Measurements from ENCODE around the gene SWAP70.

SWAP70 gene

GRCh38 chr11:9639099-9639498 lies 24.8 kb upstream of the SWAP70 start:
- Histone ChIP-seq H2BK5ac (ENCODE audit: low read depth, low read length, poor library complexity, severe bottlenecking) (no peak overlapping the region), H3K27ac (ENCODE audit: low read length, poor library complexity, severe bottlenecking) (no peak overlapping the region), H2AK5ac (ENCODE audit: low read length, severe bottlenecking) (no peak overlapping the region), H2BK120ac (ENCODE audit: low read depth, low read length) (no peak overlapping the region), H2AFZ (ENCODE audit: low read depth, low read length) (no peak overlapping the region), H3K9me3 (ENCODE audit: control insufficient read depth, low read length) (no peaks in the 10 kb centered on the region), H3K4me1 (ENCODE audit: control insufficient read depth, insufficient read depth, low read depth, low read length) (peaks cover 3% of the 10 kb centered on the region), H3K4me2 (ENCODE audit: low read length, poor library complexity, severe bottlenecking) (no peak overlapping the region), H3K18ac (ENCODE audit: low read depth in 1 of 2, low read length in 2 of 2) (no peak overlapping the region), H4K8ac (ENCODE audit: low read length) (no peak overlapping the region), H3K27me3 (ENCODE audit: control insufficient read depth in 1 of 2, insufficient read depth in 1 of 2, low read length in 2 of 2) (no peaks in the 10 kb centered on the region), H3K9ac (ENCODE audit: low read length) (no peak overlapping the region), H4K91ac (ENCODE audit: low read length) (peak overlapping the region; percentile 53), H3K14ac (ENCODE audit: low read length in 2 of 2) (no peak overlapping the region), H3K23ac (ENCODE audit: low read length in 2 of 2) (no peak overlapping the region), H2BK15ac (ENCODE audit: low read depth, poor library complexity, severe bottlenecking) (no peak overlapping the region), H3K36me3 (ENCODE audit: control insufficient read depth in 1 of 2, insufficient read depth in 2 of 2, low read depth in 1 of 2, low read length in 2 of 2) (no peaks in the 10 kb centered on the region), H3K79me1 (replicated peaks; ENCODE audit: low read length, poor library complexity, severe bottlenecking) (no peaks in the 10 kb centered on the region), H3K4ac (ENCODE audit: low read depth in 1 of 2, low read length in 2 of 2) (no peak overlapping the region), H2BK12ac (ENCODE audit: low read length in 2 of 2) (no peak overlapping the region), H3K4me3 (ENCODE audit: insufficient read depth in 1 of 2, low read depth in 1 of 2, low read length in 2 of 2) (no peak overlapping the region)
- 95% methylated on average over 4 of the region's 5 CpGs for WGBS
- no peak for DNase-seq

DNA sequence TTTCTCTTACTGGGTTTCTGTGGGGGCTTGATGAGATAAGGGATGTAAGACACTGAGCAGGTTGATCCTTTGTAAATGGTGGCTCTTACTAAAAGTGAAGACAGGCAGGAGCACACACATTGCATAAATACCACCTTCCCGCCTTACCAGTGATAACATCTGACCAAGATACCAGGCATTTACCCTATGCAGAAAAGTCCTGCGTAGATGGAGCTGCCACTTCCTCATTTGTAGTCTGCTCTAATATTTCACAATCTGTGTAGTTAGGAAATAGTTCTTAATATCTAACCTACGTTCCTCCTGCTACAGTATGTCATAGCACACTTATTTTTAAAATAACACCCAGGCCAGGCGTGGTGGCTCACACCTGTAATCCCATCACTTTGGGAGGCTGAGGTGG lies 23.9 kb upstream of the SWAP70 start:
- Histone ChIP-seq H3K9me3 (ENCODE audit: control insufficient read depth, low read length) (no peaks in the 10 kb centered on the region), H3K27me3 (ENCODE audit: control insufficient read depth in 1 of 2, insufficient read depth in 1 of 2, low read length in 2 of 2) (no peaks in the 10 kb centered on the region), H3K4me3 (ENCODE audit: insufficient read depth in 1 of 2, low read depth in 1 of 2, low read length in 2 of 2) (no peak overlapping the region), H3K18ac (ENCODE audit: low read depth in 1 of 2, low read length in 2 of 2) (no peak overlapping the region), H2AFZ (ENCODE audit: low read depth, low read length) (no peak overlapping the region), H3K27ac (ENCODE audit: low read length, poor library complexity, severe bottlenecking) (no peak overlapping the region), H2BK5ac (ENCODE audit: low read depth, low read length, poor library complexity, severe bottlenecking) (no peak overlapping the region), H2BK12ac (ENCODE audit: low read length in 2 of 2) (no peak overlapping the region), H3K14ac (ENCODE audit: low read length in 2 of 2) (no peak overlapping the region), H3K36me3 (ENCODE audit: control insufficient read depth in 1 of 2, insufficient read depth in 2 of 2, low read depth in 1 of 2, low read length in 2 of 2) (no peaks in the 10 kb centered on the region), H3K23ac (ENCODE audit: low read length in 2 of 2) (no peak overlapping the region), H2BK120ac (ENCODE audit: low read depth, low read length) (no peak overlapping the region), H2BK15ac (ENCODE audit: low read depth, poor library complexity, severe bottlenecking) (no peak overlapping the region), H3K4me1 (ENCODE audit: control insufficient read depth, insufficient read depth, low read depth, low read length) (peaks cover 7% of the 10 kb centered on the region), H2AK5ac (ENCODE audit: low read length, severe bottlenecking) (no peak overlapping the region), H3K9ac (ENCODE audit: low read length) (no peak overlapping the region), H3K4ac (ENCODE audit: low read depth in 1 of 2, low read length in 2 of 2) (no peak overlapping the region), H4K91ac (ENCODE audit: low read length) (no peak overlapping the region), H4K8ac (ENCODE audit: low read length) (no peak overlapping the region), H3K79me1 (replicated peaks; ENCODE audit: low read length, poor library complexity, severe bottlenecking) (no peaks in the 10 kb centered on the region), H3K4me2 (ENCODE audit: low read length, poor library complexity, severe bottlenecking) (no peak overlapping the region)
- DNase-seq, result no peak
- 94% methylated on average over 2 of the region's 4 CpGs for WGBS

DNA sequence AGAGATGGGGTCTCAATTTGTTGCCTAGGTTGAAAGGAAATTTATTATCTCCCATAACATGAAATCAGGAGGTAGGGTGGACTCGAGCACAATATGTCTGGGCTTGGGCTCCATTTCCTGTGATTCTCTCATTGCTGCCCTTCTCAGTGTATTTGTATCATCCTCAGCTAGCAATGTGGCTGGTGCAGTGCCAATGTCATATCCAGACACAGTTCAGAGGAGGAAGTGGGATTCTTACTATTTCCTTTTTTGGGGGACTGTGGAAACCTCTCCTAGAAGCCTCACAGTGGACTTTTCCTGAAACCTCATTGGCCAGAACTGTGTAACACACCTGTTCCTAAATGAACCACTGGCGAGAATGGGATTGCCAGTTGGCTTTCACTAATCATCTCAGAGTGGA lies 21.0 kb upstream of the SWAP70 start:
- Histone ChIP-seq H3K9ac (ENCODE audit: low read length) (no peak overlapping the region), H2AK5ac (ENCODE audit: low read length, severe bottlenecking) (no peak overlapping the region), H4K8ac (ENCODE audit: low read length) (no peak overlapping the region), H2BK12ac (ENCODE audit: low read length in 2 of 2) (no peak overlapping the region), H2BK5ac (ENCODE audit: low read depth, low read length, poor library complexity, severe bottlenecking) (no peak overlapping the region), H4K91ac (ENCODE audit: low read length) (no peak overlapping the region), H3K14ac (ENCODE audit: low read length in 2 of 2) (no peak overlapping the region), H3K36me3 (ENCODE audit: control insufficient read depth in 1 of 2, insufficient read depth in 2 of 2, low read depth in 1 of 2, low read length in 2 of 2) (no peaks in the 10 kb centered on the region), H3K4me2 (ENCODE audit: low read length, poor library complexity, severe bottlenecking) (no peak overlapping the region), H3K9me3 (ENCODE audit: control insufficient read depth, low read length) (peaks cover 4% of the 10 kb centered on the region), H3K18ac (ENCODE audit: low read depth in 1 of 2, low read length in 2 of 2) (no peak overlapping the region), H3K23ac (ENCODE audit: low read length in 2 of 2) (no peak overlapping the region), H3K27ac (ENCODE audit: low read length, poor library complexity, severe bottlenecking) (no peak overlapping the region), H2BK15ac (ENCODE audit: low read depth, poor library complexity, severe bottlenecking) (no peak overlapping the region), H3K4me3 (ENCODE audit: insufficient read depth in 1 of 2, low read depth in 1 of 2, low read length in 2 of 2) (no peak overlapping the region), H2BK120ac (ENCODE audit: low read depth, low read length) (no peak overlapping the region), H3K79me1 (replicated peaks; ENCODE audit: low read length, poor library complexity, severe bottlenecking) (no peaks in the 10 kb centered on the region), H2AFZ (ENCODE audit: low read depth, low read length) (no peak overlapping the region), H3K4me1 (ENCODE audit: control insufficient read depth, insufficient read depth, low read depth, low read length) (peaks cover 7% of the 10 kb centered on the region), H3K27me3 (ENCODE audit: control insufficient read depth in 1 of 2, insufficient read depth in 1 of 2, low read length in 2 of 2) (no peaks in the 10 kb centered on the region), H3K4ac (ENCODE audit: low read depth in 1 of 2, low read length in 2 of 2) (no peak overlapping the region)
- 86% methylated on average over 1 of the region's 2 CpGs for WGBS
- no peak for DNase-seq

DNA sequence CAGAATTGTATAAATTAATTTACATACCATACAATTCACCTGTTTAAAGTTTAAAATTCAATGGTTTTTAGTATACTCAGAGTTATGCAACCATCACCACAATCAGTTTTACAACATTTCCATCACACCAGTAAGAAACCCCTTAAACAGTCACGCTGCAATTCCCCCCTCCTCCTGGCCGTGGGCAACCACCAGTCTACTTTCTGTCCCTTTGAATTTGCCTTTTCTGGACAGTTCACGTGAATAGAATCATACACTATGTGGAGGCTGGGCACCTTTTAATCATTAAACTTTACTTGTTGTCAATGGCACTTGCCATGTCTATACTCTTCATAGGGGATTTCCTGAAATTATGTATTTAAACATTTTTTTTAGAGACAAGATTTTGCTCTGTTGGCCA lies 20.1 kb upstream of the SWAP70 start:
- no peak overlapping the region for H3K4me3 ChIP-seq (ENCODE audit: insufficient read depth in 1 of 2, low read depth in 1 of 2, low read length in 2 of 2)
- H3K9me3 ChIP-seq (ENCODE audit: control insufficient read depth, low read length), result peaks cover 4% of the 10 kb centered on the region
- no peaks in the 10 kb centered on the region for H3K27me3 ChIP-seq (ENCODE audit: control insufficient read depth in 1 of 2, insufficient read depth in 1 of 2, low read length in 2 of 2)
- H3K4me2 ChIP-seq (ENCODE audit: low read length, poor library complexity, severe bottlenecking), result no peak overlapping the region
- no peak overlapping the region for H2AFZ ChIP-seq (ENCODE audit: low read depth, low read length)
- H3K4ac ChIP-seq (ENCODE audit: low read depth in 1 of 2, low read length in 2 of 2), result no peak overlapping the region
- no peak overlapping the region for H2BK15ac ChIP-seq (ENCODE audit: low read depth, poor library complexity, severe bottlenecking)
- no peak overlapping the region for H2BK120ac ChIP-seq (ENCODE audit: low read depth, low read length)
- no peak overlapping the region for H3K9ac ChIP-seq (ENCODE audit: low read length)
- no peak overlapping the region for H2BK12ac ChIP-seq (ENCODE audit: low read length in 2 of 2)
- H3K18ac ChIP-seq (ENCODE audit: low read depth in 1 of 2, low read length in 2 of 2), result no peak overlapping the region
- H2BK5ac ChIP-seq (ENCODE audit: low read depth, low read length, poor library complexity, severe bottlenecking), result no peak overlapping the region
- no peak overlapping the region for H3K14ac ChIP-seq (ENCODE audit: low read length in 2 of 2)
- H3K27ac ChIP-seq (ENCODE audit: low read length, poor library complexity, severe bottlenecking), result peak overlapping the region; percentile 38
- no peak overlapping the region for H4K91ac ChIP-seq (ENCODE audit: low read length)
- WGBS, result 76% methylated on average over 3 of the region's 3 CpGs
- H3K23ac ChIP-seq (ENCODE audit: low read length in 2 of 2), result no peak overlapping the region
- H3K79me1 ChIP-seq (replicated peaks; ENCODE audit: low read length, poor library complexity, severe bottlenecking), result no peaks in the 10 kb centered on the region
- no peak overlapping the region for H4K8ac ChIP-seq (ENCODE audit: low read length)
- H2AK5ac ChIP-seq (ENCODE audit: low read length, severe bottlenecking), result no peak overlapping the region
- no peaks in the 10 kb centered on the region for H3K36me3 ChIP-seq (ENCODE audit: control insufficient read depth in 1 of 2, insufficient read depth in 2 of 2, low read depth in 1 of 2, low read length in 2 of 2)
- no peak for DNase-seq
- peaks cover 7% of the 10 kb centered on the region for H3K4me1 ChIP-seq (ENCODE audit: control insufficient read depth, insufficient read depth, low read depth, low read length)

Measured in mesenchymal stem cell (in vitro differentiated cells and primary cell).